Neuronal stem cell (in vitro differentiated cells): Measurements from ENCODE around the gene NUDT8.

Source experiments
- DNase-seq: peaks from one replicate; pipeline ENCODE4 v3.0.0-alpha.2; 2013; ENCODE audit warnings: low spot score
- H2AFZ ChIP-seq: one replicate; pipeline ENCODE4 v1.6.1; 2013; ENCODE audit warnings: mild to moderate bottlenecking, low read length, inconsistent platforms
- H2AK5ac ChIP-seq: 2 replicates; pipeline ENCODE4 v1.6.1; 2013; ENCODE audit warnings: low read depth, mild to moderate bottlenecking, inconsistent platforms, low read length, moderate library complexity, mixed read lengths
- H2BK120ac ChIP-seq: 2 replicates; pipeline ENCODE4 v1.6.1; 2013; ENCODE audit warnings: low read depth, mild to moderate bottlenecking, inconsistent platforms, low read length, moderate library complexity, mixed read lengths
- H2BK12ac ChIP-seq: one replicate; pipeline ENCODE4 v1.6.1; 2013; ENCODE audit warnings: low read length, inconsistent platforms
- H2BK15ac ChIP-seq: 2 replicates; pipeline ENCODE4 v1.6.1; 2013; ENCODE audit warnings: mild to moderate bottlenecking, low read length, inconsistent platforms, mixed read lengths
- H2BK5ac ChIP-seq: one replicate; pipeline ENCODE4 v1.6.1; 2013; ENCODE audit warnings: inconsistent platforms, mild to moderate bottlenecking, low read length, moderate library complexity
- H3K14ac ChIP-seq: one replicate; pipeline ENCODE4 v1.6.1; 2013; ENCODE audit warnings: low read length, inconsistent platforms
- H3K18ac ChIP-seq: 2 replicates; pipeline ENCODE4 v1.6.1; 2013; ENCODE audit warnings: low read length, inconsistent platforms
- H3K23ac ChIP-seq: 2 replicates; pipeline ENCODE4 v1.6.1; 2013; ENCODE audit warnings: low read depth, mild to moderate bottlenecking, mixed read lengths, low read length, inconsistent platforms; ENCODE audit not compliant: poor library complexity
- H3K27ac ChIP-seq: replicated peaks from 3 replicates; pipeline ENCODE4 v1.5.1; 2013; ENCODE audit warnings: low read length, inconsistent platforms
- H3K27me3 ChIP-seq, 3 experiments: 2 replicates each; pipeline ENCODE4 v1.6.1; 2013; ENCODE audit warnings: low read length in 3 of 3, mild to moderate bottlenecking in 2 of 3, inconsistent platforms in 1 of 3, low read depth in 1 of 3, mixed read lengths in 1 of 3, moderate library complexity in 1 of 3; ENCODE audit not compliant: control insufficient read depth in 3 of 3, insufficient read depth in 3 of 3
- H3K36me3 ChIP-seq, 2 donors: replicated peaks in 1 of 2; 2 replicates each; pipeline ENCODE4 v1.6.1; 2013; ENCODE audit warnings: low read length in 2 of 2; ENCODE audit not compliant: control insufficient read depth in 2 of 2, insufficient read depth in 2 of 2
- H3K4ac ChIP-seq: 2 replicates; pipeline ENCODE4 v1.6.1; 2013; ENCODE audit warnings: inconsistent platforms, mild to moderate bottlenecking, low read length, moderate library complexity
- H3K4me1 ChIP-seq, 2 donors: 1 replicate in 1 of 2; 2 replicates in 1 of 2; pipeline ENCODE4 v1.6.1; 2013; ENCODE audit warnings: low read length in 2 of 2, low read depth in 1 of 2; ENCODE audit not compliant: control insufficient read depth in 2 of 2, insufficient read depth in 1 of 2
- H3K4me2 ChIP-seq: one replicate; pipeline ENCODE4 v1.6.1; 2013; ENCODE audit warnings: mild to moderate bottlenecking, low read length, inconsistent platforms; ENCODE audit not compliant: insufficient read depth, poor library complexity, severe bottlenecking
- H3K4me3 ChIP-seq, 2 donors: 2 replicates each; pipeline ENCODE4 v1.5.1; 2013; ENCODE audit warnings: low read length in 2 of 2, mild to moderate bottlenecking in 2 of 2, inconsistent platforms in 1 of 2, moderate library complexity in 1 of 2
- H3K79me1 ChIP-seq: one replicate; pipeline ENCODE4 v1.6.1; 2013; ENCODE audit warnings: low read depth, mild to moderate bottlenecking, inconsistent platforms, low read length, moderate library complexity
- H3K9ac ChIP-seq: one replicate; pipeline ENCODE4 v1.6.1; 2013; ENCODE audit warnings: mild to moderate bottlenecking, low read depth, low read length, inconsistent platforms; ENCODE audit not compliant: poor library complexity
- H3K9me3 ChIP-seq, 2 donors: replicated peaks in 1 of 2; 2 replicates each; pipeline versions ENCODE3 to v1.6.1; 2013; ENCODE audit warnings: low read length in 2 of 2, mild to moderate bottlenecking in 2 of 2, inconsistent platforms in 1 of 2, low read depth in 1 of 2, mixed read lengths in 1 of 2, moderate library complexity in 1 of 2; ENCODE audit not compliant: control insufficient read depth in 2 of 2, insufficient read depth in 1 of 2
- H4K8ac ChIP-seq: one replicate; pipeline ENCODE4 v1.6.1; 2013; ENCODE audit warnings: low read depth, mild to moderate bottlenecking, inconsistent platforms, low read length, moderate library complexity
- H4K91ac ChIP-seq: one replicate; pipeline ENCODE4 v1.6.1; 2013; ENCODE audit warnings: low read length, low read depth, mild to moderate bottlenecking, inconsistent platforms; ENCODE audit not compliant: poor library complexity
- WGBS, 2 donors: extraction: QIAGEN DNeasy Blood & Tissue Kit; methylation state at CpG; one replicate each; pipeline ENCODE4 v1.1.7; 2013; ENCODE audit warnings: missing lambda C conversion rate in 2 of 2, mixed read lengths in 1 of 2; ENCODE audit not compliant: insufficient read length in 2 of 2, insufficient replicate concordance in 1 of 2; ENCODE audit errors: extremely low coverage in 2 of 2; 5-methylcytosine and 5-hydroxymethylcytosine counted together

Gene NUDT8

GRCh38 chr11:67665541-67666302 is 36.0 kb upstream of the NUDT8 start:
- Histone ChIP-seq H3K4me1 (peaks cover 0 to 1% of the 10 kb centered on the region in 2 donors), H3K23ac (peak overlapping the region; percentile 12), H4K8ac (no peak overlapping the region), H2AFZ (no peak overlapping the region), H3K4me2 (no peak overlapping the region), H3K4ac (no peak overlapping the region), H3K14ac (peak overlapping the region; percentile 1), H2BK15ac (peak overlapping the region; percentile 83), H3K27ac (no peak overlapping the region), H3K9ac (no peak overlapping the region), H3K36me3 (peaks cover 0 to 2% of the 10 kb centered on the region in 2 donors), H3K18ac (peak overlapping the region; percentile 71), H3K4me3 (no peak overlapping the region), H3K27me3 (peaks cover 0 to 14% (median 0%) of the 10 kb centered on the region in 3 experiments), H3K79me1 (no peaks in the 10 kb centered on the region), H4K91ac (no peak overlapping the region), H2BK120ac (no peak overlapping the region), H2BK12ac (peak overlapping the region; percentile 58), H2BK5ac (no peak overlapping the region), H3K9me3 (no peaks in the 10 kb centered on the region), H2AK5ac (peak overlapping the region; percentile 84)
- no CpG with 5 or more reads among the region's 24 CpGs for WGBS, 2 donors
- DNase-seq, result no peak

GRCh38 chr11:67664696-67665540 is 35.2 kb upstream of the NUDT8 start:
- H3K9ac ChIP-seq, result no peak overlapping the region
- H2BK120ac ChIP-seq, result no peak overlapping the region
- H3K23ac ChIP-seq, result peak overlapping the region; percentile 80
- H3K18ac ChIP-seq, result peak overlapping the region; percentile 80
- no peaks in the 10 kb centered on the region for H3K9me3 ChIP-seq
- H3K4ac ChIP-seq, result no peak overlapping the region
- H3K79me1 ChIP-seq, result no peaks in the 10 kb centered on the region
- no peak overlapping the region for H4K91ac ChIP-seq
- no peak for DNase-seq
- peak overlapping the region; percentile 83 for H2BK15ac ChIP-seq
- H3K4me2 ChIP-seq, result no peak overlapping the region
- no peak overlapping the region for H3K14ac ChIP-seq
- peak overlapping the region; percentile 58 for H2BK12ac ChIP-seq
- no peak overlapping the region for H2BK5ac ChIP-seq
- no peaks in the 10 kb centered on the region for H3K4me1 ChIP-seq
- no peak overlapping the region for H4K8ac ChIP-seq
- peaks cover 0 to 14% (median 0%) of the 10 kb centered on the region in 3 experiments for H3K27me3 ChIP-seq
- no peak overlapping the region for H3K4me3 ChIP-seq
- no CpG with 5 or more reads among the region's 33 CpGs for WGBS, 2 donors
- no peak overlapping the region for H3K27ac ChIP-seq
- H2AK5ac ChIP-seq, result peak overlapping the region; percentile 70
- H2AFZ ChIP-seq, result no peak overlapping the region
- H3K36me3 ChIP-seq, result peaks cover 0 to 2% of the 10 kb centered on the region in 2 donors

DNA sequence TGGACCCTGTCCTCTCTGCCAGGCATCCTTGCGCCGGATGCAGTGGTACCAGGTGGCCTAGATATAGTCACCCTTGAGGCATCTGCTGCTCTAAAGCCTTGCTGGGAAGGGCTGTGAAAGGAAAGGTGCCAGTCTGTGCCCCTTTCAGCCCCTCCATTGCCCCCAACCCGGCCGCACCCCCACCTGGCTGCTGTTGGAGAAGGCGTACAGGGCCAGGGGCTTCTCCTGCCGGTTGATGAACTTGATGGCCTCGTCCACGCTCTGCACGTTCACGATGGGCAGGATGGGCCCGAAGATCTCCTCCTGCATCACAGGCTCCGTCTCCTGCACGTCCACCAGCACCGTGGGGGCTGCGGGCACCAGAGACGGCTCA is 34.5 kb upstream of the NUDT8 start:
- Histone ChIP-seq H2BK5ac (peak overlapping the region; percentile 82), H4K91ac (no peak overlapping the region), H3K36me3 (peaks cover 0 to 2% of the 10 kb centered on the region in 2 donors), H3K4ac (no peak overlapping the region), H2BK15ac (peak overlapping the region; percentile 94), H3K9me3 (no peaks in the 10 kb centered on the region), H2BK12ac (peak overlapping the region; percentile 84), H3K4me2 (no peak overlapping the region), H2BK120ac (no peak overlapping the region), H3K9ac (no peak overlapping the region), H2AK5ac (peak overlapping the region; percentile 70), H3K4me1 (no peaks in the 10 kb centered on the region), H3K23ac (peak overlapping the region; percentile 80), H3K18ac (peak overlapping the region; percentile 80), H3K79me1 (no peaks in the 10 kb centered on the region), H3K14ac (peak overlapping the region; percentile 99), H4K8ac (peak overlapping the region; percentile 17), H3K4me3 (no peak overlapping the region), H3K27ac (no peak overlapping the region), H2AFZ (no peak overlapping the region), H3K27me3 (peaks cover 0 to 14% (median 0%) of the 10 kb centered on the region in 3 experiments)
- no CpG with 5 or more reads among the region's 16 CpGs for WGBS, 2 donors
- no peak for DNase-seq
